EL (cell line): Measurements from ENCODE around the gene FXYD6.

ENCODE experiments used
- DNase-seq: peaks from one replicate; pipeline ENCODE4 v3.0.0-alpha.2; 2016

Gene FXYD6

GRCh38 chr11:117842131-117842941 lies 34.1 kb downstream of the FXYD6 start:
- no peak for DNase-seq

GRCh38 chr11:117841551-117842031 lies 34.9 kb downstream of the FXYD6 start:
- DNase-seq = no peak

- DNase-seq = no peak
These were observed 35.4 kb downstream of the FXYD6 start for GRCh38 chr11:117840881-117841550.

- no peak for DNase-seq
These were observed 36.3 kb downstream of the FXYD6 start for GRCh38 chr11:117839936-117840813.

GRCh38 chr11:117839380-117839881 lies 37.0 kb downstream of the FXYD6 start:
- DNase-seq = no peak

GRCh38 chr11:117838901-117839300 lies 37.6 kb downstream of the FXYD6 start:
- no peak for DNase-seq

GRCh38 chr11:117837791-117838190 lies 38.7 kb downstream of the FXYD6 start:
- no peak for DNase-seq

GRCh38 chr11:117837070-117837776 lies 39.2 kb downstream of the FXYD6 start:
- DNase-seq = no peak

GRCh38 chr11:117836077-117836960 lies 40.1 kb downstream of the FXYD6 start:
- DNase-seq = no peak

- DNase-seq = no peak
These were observed 40.9 kb downstream of the FXYD6 start for GRCh38 chr11:117835576-117835975.

GRCh38 chr11:117834838-117835443 lies 41.5 kb downstream of the FXYD6 start:
- DNase-seq = no peak

- DNase-seq = no peak
These were observed 42.2 kb downstream of the FXYD6 start for GRCh38 chr11:117834068-117834810.

GRCh38 chr11:117833401-117833891 lies 43.0 kb downstream of the FXYD6 start:
- DNase-seq = no peak

- no peak for DNase-seq
These were observed 43.9 kb downstream of the FXYD6 start for GRCh38 chr11:117832511-117832910.

GRCh38 chr11:117831661-117832415 lies 44.6 kb downstream of the FXYD6 start:
- no peak for DNase-seq

GRCh38 chr11:117830674-117831351 lies 45.6 kb downstream of the FXYD6 start:
- no peak for DNase-seq

- DNase-seq = no peak
These were observed 46.4 kb downstream of the FXYD6 start for GRCh38 chr11:117830072-117830471.

GRCh38 chr11:117829369-117829725 lies 47.1 kb downstream of the FXYD6 start:
- DNase-seq = no peak
